GM19328 (cell line): ENCODE measurements around the gene SPOP.
A peak's percentile ranks its signal among the peaks of the same experiment; 100 is the strongest.
"Not testable (repeated sequence)": the region's sequence is repeated elsewhere in the genome, so short reads cannot be mapped to it uniquely, and the experiment has no call there.

Experiments
- ATAC-seq: cut with Tn5 transposase; IDR thresholded peaks from one replicate; pipeline ENCODE4 v1.9.1; 2021; ENCODE audit warnings: mild to moderate bottlenecking, moderate library complexity; ENCODE audit not compliant: unreplicated experiment

Gene SPOP

DNA sequence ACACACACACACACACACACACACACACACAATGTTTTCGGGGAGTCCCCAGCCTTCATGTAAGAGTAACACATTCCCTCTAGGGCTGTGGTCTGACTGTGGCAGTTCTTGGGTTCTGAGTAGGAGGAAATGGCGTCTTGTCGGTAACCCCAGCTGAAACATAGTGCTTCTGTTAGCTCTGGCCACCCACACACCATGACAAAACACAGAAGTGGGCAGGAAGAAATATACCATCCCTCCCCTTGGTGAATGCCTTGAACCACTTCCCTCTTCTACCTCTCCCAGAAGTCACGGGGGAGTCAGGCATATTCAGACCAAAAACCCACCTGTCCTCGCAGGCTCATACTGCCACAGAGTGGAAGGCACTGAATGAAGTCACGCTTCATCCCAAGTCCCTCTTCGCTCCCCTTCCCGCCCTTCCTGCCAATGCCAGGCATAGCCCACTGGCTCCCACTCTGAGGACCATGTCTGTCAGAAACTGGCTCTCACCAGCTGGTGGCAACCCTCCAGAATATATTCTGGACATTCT is 18.4 kb upstream of the SPOP start:
- no peak for ATAC-seq

DNA sequence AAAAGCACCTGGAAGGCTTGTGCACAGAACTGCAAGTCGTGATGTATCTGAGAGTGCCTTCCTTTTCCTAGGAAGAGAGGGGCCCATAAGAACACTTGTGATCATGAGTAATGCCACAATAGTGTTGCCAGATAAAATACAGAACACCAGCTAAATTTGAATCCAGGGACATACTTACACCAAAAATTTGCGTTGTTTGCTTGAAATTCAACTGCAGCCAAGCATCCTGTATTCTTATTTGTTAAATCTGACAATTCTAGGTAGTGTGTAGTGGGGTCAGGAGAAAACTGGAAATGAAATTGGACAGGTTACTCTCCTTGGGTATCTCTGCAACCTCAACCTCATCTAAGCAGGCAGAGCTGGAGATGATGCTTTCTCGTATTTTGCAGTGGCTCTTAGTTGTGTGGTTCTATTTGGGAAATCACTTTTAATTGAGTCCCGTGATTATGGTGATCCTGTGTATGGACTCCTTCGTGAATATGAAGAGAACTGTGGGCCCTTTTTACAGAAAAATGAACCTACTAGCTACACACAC is 17.9 kb upstream of the SPOP start:
- no peak for ATAC-seq

DNA sequence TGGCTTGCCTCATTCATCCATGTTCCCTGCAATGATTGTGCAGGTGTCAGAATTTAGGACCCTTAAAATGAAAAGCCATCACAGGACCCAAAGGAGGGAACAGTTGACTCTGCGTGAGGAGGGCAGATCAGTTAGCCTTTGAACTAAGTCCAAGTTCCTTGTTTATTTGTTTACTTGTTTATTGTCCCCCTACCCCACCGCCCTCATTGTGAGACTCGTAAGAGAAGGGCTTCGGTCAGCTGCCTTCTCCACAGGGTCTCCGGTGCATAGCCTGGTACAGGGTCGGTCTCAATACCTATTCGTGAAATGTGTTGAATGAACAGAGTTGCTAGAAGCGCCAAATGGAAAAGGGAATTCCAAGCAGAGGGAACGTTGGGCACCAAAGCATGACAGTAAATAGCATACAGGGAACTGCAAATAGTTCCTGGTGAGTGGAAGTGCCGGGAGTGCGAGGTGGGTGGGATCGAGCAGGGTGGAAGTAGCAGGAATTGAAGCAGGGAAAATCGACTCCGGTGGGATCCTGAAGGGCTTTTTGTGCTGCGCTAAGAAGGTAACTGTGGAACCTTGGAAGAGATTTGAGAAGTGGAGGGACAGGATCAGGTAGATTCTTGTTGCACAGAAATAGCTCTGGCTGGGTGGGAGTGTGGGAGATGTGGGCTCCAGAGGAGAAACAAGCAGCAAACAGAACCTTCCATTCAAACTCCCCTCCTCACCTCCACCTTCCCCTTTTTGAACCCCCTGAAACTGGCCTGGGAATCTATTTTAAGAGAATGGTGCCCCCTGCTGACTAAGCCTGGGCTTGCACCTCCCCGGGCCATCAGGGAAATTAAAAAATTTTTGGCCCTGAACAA is 17.2 kb upstream of the SPOP start:
- no peak for ATAC-seq

DNA sequence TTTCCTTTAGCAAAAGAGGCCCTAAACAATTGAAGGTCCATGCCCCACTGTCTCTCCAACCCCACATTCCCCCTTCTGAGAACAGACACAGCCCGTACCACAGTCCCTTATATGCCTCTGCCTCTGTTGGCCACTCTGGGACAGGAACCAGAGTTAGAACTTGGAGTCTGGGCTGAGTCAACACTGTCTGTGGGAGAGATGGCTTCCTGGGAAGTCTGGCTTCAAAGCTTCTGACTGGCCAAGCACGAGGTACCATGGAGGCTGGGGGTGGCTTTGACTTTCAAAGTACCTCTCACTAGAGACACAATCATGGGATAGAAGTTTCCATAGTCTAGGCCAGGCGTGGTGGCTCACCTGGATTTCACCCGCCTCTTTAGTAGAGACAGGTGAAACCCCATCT is 14.9 kb upstream of the SPOP start:
- no peak for ATAC-seq

DNA sequence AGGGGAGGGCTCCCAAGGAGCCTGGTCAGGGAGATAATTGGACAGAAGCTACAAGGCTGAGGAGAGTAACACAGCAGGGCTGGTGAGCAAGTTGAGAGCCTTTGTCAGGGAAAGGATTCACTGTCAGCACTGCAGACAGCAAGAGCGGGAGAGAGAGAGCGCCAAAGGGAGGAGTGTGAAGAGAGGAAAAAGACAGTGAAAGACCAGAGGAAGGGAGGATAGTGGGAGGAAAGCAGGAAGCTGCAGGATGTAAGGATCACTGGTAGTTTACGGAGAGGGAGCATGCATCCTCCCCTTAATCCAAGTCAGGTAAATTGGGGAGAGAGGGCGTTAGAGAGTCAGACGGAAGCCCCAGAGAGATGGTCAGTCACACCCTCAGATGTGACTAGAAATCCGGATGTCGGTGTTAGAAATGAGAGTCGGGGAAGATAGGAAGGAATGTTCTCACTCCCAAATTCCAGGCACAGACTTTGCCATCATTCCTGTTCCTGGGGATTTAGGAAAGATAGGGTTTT is 13.8 kb upstream of the SPOP start:
- no peak for ATAC-seq

DNA sequence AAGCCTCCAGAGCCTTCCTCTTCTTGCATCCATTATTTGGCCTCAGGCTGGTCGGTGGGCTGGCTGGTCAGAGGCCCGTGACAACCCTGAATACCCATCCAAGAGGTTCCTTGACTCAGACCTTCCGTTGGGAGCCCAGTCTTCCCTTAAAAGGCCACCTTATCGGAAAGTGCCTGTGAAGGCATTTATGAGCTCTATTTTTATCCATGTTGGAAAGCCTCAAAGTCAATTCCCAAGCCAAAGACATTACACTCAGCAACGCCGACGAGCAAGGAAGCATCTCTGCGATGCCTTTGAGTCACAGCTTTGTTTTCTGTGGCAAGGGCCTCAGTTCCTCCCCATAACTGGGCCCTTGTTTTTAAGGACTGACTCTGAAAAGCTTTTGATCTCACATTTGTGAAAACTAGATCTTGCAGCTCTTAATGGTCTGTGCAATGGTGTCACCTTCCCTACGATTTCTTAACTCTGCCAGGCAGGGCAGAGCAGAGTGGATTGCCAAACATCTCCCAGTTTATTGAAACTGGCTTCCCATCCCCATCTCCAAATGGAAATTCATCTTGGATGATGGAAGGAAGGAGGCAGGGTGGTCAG is 13.3 kb upstream of the SPOP start:
- ATAC-seq, result no peak

DNA sequence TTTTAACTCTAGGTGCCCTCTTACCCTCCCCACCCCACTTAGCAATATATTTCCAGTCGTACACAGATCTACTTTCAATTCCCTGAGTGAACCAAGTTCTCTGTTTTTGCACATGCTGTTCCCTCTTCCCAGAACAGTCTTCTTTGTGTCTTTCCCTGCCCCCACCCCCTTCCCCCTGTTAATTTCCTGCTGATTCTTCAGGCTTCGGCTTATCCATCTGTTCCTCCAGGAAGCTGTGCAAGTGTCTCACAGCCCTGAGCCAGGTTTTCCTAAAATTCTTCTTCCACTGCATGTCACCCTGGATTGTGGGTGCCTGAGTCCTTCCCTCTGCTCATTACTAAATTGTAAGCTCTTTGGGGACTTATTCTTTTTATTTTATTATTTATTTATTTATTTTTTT is 12.4 kb upstream of the SPOP start:
- ATAC-seq, result no peak

DNA sequence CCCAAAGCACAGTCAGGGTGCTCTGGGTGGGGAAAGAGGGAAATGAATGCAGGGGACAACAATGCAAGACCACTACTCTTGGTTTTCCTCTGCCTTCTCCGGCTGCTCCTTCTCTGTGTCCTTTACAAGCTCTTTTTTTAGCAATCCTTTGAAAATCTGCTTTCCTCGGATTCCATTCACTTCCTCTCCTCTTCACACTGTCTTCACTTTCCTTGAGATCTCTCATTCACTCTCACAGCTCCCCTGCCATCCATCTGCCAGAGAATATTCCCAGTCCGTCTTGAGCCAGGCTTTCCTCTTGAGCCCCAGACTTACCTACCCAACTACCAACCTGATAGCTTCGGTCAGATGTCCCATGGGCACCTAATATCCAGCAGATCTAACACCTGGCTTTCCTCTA is 11.0 kb upstream of the SPOP start:
- no peak for ATAC-seq

DNA sequence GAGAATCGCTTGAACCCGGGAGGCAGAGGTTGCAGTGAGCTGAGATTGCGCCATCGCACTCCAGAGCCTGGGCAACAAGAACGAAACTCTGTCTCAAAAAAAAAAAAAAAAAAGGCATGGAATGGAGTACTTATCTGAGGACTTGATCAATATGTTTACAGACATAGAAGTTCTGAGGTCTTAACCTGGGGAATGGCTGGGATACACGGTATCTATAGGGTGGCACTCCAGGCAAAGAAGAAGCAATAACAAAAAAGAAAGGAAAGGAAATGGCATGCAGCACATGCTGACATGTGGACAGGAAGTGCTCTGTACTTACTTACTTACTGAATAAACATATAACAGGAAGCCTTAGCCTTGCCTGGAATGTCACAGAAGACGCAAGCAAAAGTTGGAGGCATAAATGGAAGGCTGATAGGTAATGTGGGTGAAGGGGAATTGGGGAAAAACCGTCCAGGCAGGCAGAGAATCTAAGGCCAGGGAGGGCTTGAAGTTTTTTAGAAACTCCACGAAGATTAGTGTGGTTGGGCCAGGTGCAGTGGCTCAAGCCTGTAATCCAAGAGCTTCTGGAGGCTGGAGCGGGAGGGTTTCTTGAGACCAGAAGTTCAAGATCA is 10.1 kb upstream of the SPOP start:
- ATAC-seq, result no peak

DNA sequence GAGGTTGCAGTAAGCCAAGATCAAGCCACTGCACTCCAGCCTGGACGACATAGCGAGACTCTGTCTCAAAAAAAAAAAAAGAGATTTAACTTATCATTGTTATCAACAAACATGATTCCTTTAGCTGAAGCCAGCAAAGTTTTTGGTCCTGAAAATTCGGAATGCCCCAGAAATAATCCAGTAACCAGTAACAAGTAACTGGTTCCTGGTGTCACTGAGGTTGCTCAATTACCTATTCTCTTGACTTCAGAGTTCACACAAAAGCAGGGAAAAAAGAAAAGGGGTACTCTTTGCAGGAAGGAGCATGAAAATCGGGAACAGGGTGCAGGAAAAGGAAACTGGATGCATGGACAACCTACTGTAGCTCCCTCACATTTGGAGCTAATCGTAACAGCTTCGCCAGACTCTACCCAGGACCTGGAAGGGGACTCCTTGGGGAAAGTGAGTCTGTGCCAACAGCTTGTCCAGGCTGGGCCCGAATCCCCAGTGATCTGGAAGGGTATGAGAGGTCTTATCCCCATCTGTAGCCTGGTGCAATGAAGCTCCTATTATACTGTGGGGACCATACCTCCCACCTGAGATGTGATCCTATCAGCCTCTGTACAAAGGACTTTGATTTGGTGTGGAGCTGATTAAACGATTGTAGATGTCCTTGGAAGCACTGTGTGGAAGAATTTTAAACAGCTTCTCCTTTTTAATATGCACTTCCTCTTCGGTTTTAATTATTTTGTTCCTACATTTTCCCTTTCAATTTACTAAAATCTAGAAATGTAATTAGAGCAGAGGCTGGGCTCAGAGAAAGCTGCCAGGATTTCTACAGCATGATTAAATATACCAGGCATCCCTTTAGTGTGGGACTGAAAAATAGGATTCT is 3.4 kb upstream of the SPOP start:
- ATAC-seq, result no peak

DNA sequence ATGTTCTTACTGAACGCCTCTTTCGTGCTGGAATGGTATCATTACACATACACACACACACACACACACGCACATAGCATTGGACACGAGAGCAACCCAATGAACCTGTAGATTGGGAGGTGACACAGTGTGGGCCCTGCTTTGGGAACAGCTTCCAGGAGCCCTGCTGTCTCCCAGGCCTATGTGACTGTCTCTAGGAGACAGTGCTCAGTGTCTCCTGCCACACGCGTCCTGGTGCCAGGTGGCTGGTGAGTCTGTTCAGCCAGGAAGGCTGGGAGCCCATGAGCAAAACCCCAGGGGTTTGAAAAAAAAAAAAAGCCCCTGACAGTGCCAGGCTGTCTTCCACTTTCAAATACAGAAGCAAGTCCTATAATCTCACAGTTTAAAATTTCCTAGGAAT is 2.4 kb upstream of the SPOP start:
- ATAC-seq, result no peak

DNA sequence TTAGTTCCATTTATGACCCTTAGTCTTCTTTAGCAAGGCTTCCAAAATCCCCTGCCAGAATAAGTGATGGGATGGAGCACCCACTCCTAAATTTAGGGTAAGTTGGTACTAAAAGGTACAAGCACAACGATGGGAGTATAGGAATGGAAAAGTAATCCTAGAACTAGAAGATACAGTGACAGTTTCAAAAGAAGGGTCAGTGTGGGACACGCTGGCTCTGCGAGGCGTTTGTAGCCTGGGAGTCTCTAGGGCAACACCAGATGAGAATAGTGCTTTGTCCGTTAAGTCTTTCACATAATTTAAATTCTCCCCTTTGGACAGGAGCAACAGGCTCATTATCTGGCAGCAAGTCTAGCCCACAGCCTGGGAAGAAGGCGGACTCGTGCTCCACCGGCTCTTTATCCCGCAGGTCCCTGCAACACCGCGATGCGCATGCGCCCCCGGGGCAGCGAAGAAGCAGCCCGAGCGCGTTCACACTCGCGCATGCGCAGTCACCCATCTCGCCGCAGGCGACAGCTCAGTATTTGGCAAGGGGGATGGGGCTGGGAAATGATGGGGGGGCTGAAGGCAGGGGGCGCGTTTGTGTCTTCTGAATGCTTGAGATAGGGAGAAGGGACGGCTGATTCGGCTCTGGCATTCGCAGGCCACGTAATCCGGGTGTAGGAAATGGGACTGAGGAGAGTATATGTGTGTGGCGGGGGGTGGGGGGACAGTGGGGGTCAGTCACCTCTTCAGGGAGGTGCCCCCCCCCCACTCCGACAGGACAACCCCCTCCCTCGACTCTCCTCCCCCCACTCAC is 564 bp downstream of the SPOP start:
- peak; percentile 44 for ATAC-seq

DNA sequence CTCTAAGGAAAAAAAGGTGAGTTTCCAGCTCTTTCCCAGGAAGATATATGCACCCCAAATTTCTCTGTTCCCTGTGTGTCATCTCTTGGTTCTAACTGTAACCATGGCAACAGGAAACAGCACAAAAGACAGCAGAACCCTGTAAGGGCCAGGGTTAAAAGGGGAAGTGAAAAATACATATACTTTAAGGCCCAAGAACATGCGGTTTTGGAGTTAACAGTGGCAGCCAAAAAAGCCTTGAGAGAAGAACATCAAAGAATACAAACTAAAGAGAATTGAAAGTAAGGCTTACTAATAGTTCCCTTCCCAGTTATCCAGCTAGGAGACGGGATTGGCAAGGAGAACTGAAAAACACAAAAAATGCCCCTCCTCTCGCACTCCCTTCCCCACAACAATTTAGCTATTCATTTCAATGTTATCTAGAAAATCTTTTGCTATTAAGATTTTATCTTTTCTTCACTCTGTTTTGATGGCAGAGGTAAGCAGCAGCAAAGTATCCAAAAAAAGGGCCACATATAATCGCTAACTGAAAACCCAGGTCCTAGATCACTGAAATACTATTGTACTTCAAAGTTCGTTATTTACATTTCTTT is 1.5 kb downstream of the SPOP start:
- ATAC-seq, result peak; percentile 44

DNA sequence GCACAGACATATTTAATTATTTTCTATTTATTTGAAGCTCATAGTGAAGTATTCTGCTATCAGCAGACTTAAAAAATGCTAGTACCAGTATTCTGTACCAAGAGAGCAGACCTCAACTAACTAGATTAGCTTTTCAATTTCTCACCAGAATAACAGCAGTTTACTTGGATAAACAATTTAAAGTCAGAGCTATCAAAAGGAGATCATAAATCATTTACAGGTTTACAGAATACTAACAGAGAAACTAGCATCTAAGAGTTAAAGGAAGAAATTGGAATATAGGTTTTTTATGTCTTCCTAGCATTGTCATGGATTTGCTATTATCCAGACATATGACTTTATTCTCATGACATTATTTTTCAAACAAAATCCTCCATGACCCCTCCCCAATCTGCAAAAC is 3.4 kb downstream of the SPOP start:
- no peak for ATAC-seq

DNA sequence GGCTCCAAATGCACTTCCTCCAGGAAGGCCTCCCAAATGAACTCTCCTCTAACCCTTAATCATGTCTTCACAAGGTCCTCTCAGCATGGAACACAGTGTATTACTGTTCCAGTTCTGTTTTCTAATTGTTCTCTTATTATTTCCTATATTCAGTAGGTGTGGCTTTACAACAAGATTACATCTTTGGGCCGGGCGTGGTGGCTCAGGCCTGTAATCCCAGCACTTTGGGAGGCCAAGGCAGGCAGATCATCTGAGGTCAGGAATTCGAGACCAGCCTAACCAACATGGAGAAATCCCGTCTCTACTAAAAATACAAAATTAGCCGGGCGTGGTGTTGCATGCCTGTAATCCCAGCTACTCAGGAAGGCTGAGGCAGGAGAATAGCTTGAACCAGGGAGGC is 4.2 kb downstream of the SPOP start:
- ATAC-seq, result not testable (repeated sequence)

DNA sequence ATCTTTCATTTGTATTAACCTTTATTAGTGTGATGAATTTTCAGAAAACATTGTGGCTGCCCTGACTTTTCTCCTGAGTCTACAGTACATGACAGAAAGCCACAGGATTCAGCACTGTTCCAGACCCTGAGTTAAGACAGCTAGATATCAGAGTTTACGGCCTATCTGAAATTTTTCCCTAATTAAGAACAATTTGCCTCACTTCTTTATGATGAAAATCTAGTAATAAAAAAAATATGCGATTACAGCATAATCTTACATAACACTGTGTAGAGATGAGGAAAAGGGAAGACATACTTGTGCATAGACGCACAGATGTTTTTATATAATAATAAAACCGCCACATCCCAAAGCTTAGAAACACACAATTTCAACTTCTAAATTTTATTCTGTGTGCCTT is 7.3 kb downstream of the SPOP start:
- no peak for ATAC-seq

DNA sequence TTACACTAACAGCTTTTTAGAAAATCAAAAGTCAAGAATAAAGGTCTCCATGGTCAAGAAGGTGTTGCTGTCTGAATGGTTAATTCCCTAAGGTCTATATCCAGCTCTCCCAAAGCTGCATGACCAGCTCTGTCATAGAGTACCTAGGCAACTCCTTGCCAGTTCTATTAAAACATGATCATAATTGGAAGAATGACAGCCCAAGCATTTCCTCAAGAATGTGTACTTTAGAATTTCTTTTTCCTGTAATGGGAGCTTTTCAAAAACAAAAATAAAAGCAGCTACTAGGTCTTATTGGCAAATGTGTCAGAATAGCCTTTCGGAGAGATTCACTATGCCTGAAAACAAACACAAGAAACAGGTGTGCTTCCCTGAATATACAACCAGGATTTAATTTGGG is 7.9 kb downstream of the SPOP start:
- no peak for ATAC-seq

DNA sequence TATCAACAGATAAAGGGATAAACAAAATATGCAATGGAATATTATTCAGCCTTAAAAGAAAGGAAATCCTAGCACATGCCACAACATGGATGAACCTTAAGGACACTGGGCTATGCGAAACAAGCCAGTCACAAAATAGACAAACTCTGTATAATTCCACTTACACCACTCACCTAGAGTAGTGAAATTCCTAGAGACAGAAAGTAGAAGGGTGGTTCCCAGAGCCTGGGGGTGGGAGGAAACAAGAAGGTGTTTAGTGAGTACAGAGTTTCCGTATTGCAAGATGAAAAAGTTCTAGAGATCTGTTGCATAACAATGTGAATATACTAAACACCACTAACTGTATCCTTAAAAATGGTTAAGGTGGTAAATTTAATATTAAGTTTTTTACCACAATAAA is 10.0 kb downstream of the SPOP start:
- no peak for ATAC-seq

DNA sequence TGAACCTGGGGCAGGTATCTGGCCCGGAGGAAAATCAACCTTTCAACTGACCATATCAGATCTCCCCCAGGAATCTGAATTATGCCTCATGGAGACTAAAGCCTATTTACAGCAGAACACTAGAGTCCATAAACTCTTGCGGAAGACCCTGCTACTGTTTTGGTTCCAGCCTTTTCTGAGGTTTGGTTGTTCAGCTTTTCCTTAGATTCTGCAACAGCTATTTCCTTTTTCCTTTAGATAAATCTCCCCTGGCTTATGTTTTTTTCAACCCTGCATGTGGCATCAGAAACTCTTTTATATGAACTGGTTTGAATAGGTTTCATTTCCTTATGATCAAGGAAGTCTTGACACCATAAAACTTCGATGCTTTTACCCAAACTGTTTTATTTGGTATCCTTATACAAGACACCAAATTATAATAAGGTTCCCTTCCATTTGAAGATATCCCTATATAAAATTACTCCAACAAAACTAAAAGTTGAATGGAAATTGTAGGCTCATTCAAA is 13.1 kb downstream of the SPOP start:
- no peak for ATAC-seq
